Spleen (tissue), 11 donors: Measurements from ENCODE around the gene ARL8B. TPM values are rescaled to one million over a fixed set of nuclear protein-coding genes. Genes with fewer than 3 reads are reported as not detected.
A peak's percentile ranks its signal among the peaks of the same experiment; 100 is the strongest.

Experiments used
- DNase-seq: peaks from one replicate; pipeline ENCODE4 v3.0.0-alpha.2; 2020
- H3K27ac ChIP-seq, 8 donors: fragments of 200-600 bp; sonication (generic) in 7 of 8; 1 replicate in 4 of 8; 2 replicates in 4 of 8; pipeline versions ENCODE4 v1.5.0 to v1.8.0; 2016 to 2021; ENCODE audit warnings: inconsistent platforms in 4 of 8, mild to moderate bottlenecking in 4 of 8, moderate library complexity in 1 of 8
- H3K27me3 ChIP-seq, 7 donors: fragments of 200-600 bp; sonication (generic) in 6 of 7; replicated peaks in 1 of 7; 1 replicate in 4 of 7; 2 replicates in 3 of 7; pipeline versions ENCODE4 v1.5.0 to v1.8.0; 2016 to 2021; ENCODE audit warnings: inconsistent platforms in 3 of 7, mild to moderate bottlenecking in 1 of 7
- H3K36me3 ChIP-seq, 6 donors: fragments of 200-600 bp; sonication (generic) in 5 of 6; 1 replicate in 4 of 6; 2 replicates in 2 of 6; pipeline versions ENCODE4 v1.5.0 to v1.8.0; 2016 to 2021; ENCODE audit warnings: inconsistent platforms in 2 of 6
- H3K4me1 ChIP-seq, 6 donors: fragments of 200-600 bp; sonication (generic) in 5 of 6; 1 replicate in 3 of 6; 2 replicates in 3 of 6; pipeline versions ENCODE4 v1.5.0 to v1.8.0; 2016 to 2021; ENCODE audit warnings: inconsistent platforms in 3 of 6
- H3K4me3 ChIP-seq, 8 donors: fragments of 200-600 bp; sonication (generic) in 7 of 8; 1 replicate in 4 of 8; 2 replicates in 4 of 8; pipeline versions ENCODE4 v1.5.0 to v1.8.0; 2016 to 2021; ENCODE audit warnings: inconsistent platforms in 4 of 8, mild to moderate bottlenecking in 4 of 8, moderate library complexity in 2 of 8
- H3K9me3 ChIP-seq, 8 donors: fragments of 200-600 bp; sonication (generic) in 7 of 8; 1 replicate in 4 of 8; 2 replicates in 4 of 8; pipeline versions ENCODE4 v1.5.0 to v1.8.0; 2016 to 2021; ENCODE audit warnings: inconsistent platforms in 4 of 8
- CTCF ChIP-seq, 11 experiments: fragments of 200-600 bp in 7 of 11; fragments of 450-650 bp in 4 of 11; sonication (generic) in 4 of 11; IDR thresholded peaks in 8 of 11; conservative IDR thresholded peaks in 3 of 11; 1 replicate in 7 of 11; 2 replicates in 4 of 11; pipeline versions ENCODE4 v1.4.0 to v1.8.0; 2016 to 2021; ENCODE audit warnings: antibody characterized with exemption in 11 of 11, inconsistent platforms in 4 of 11, mild to moderate bottlenecking in 1 of 11
- POLR2A ChIP-seq, 3 donors: fragments of 450-650 bp; IDR thresholded peaks; one replicate each; pipeline ENCODE4 v1.5.1; 2017; ENCODE audit warnings: antibody characterized with exemption in 3 of 3, mild to moderate bottlenecking in 1 of 3
- POLR2AphosphoS5 ChIP-seq, 3 donors: sonication (generic); formaldehyde crosslinking; IDR thresholded peaks; one replicate each; pipeline ENCODE4 v1.5.1; 2017; ENCODE audit warnings: antibody characterized with exemption in 3 of 3
- WGBS, 5 donors: extraction: QIAGEN DNeasy Blood & Tissue Kit in 3 of 5; methylation state at CpG; one replicate each; pipeline versions ENCODE4 v1.1.5 to v1.1.7; 2013 to 2018; 5-methylcytosine and 5-hydroxymethylcytosine counted together
- intact Hi-C: fragments of 100-400 bp; cut with DNase I; formaldehyde crosslinking; loops from one replicate; pipeline ENCODE4 v1.15.0; 2023; ENCODE audit warnings: low total_unique reads
- polyA plus RNA-seq, 3 donors: library from polyadenylated mRNA; stranded (reverse); fragments of 200-250 nt; gene quantifications; one replicate each; pipeline ENCODE4 v1.2.1, GENCODE V29; 2013
- total RNA-seq, 7 donors: library from RNA; depleted of rRNA in 3 of 7; stranded (reverse); fragments of >200 nt in 3 of 7; fragmentation: NEBNext Ultra II Directional in 4 of 7; extraction: Animal tissue kit (Norgen Biotek cat#: 25700) in 4 of 7; gene quantifications; one replicate each; pipeline versions ENCODE4 v1.1.0 to v1.2.1, GENCODE V29; 2016 to 2021
- donor health status: healthy with polysubstance abuse.
- donor health status: DM: no; HTN: no; CAD: no; lungs with moderate emphysema.
- donor health status: DM: no; HTN: no; CAD: no.
- donor health status: Bipolar disorder and iron deficiency.
- donor health status: healthy.
- donor health status: DM: no; HTN: no; CAD: no.
- donor health status: DM: yes; HTN: yes; CAD: no.

ARL8B gene
- total and polyA plus RNA-seq, 10 donors: 23.0 to 120 (median 58.9) TPM

GRCh38 chr3:5194801-5195509 lies 72.9 kb downstream of the ARL8B start:
- TF ChIP-seq POLR2A (IDR thresholded peaks at IDR 0.05) (no peak), CTCF (IDR thresholded peaks at IDR 0.05 in 8 of 11, conservative IDR thresholded peaks at IDR 0.05 in 3 of 11) (no peak), POLR2AphosphoS5 (IDR thresholded peaks at IDR 0.05) (no peak)
- no peak for DNase-seq
- intact Hi-C loops: no loop called here
- WGBS, 5 donors: 19 to 38% (median 33%) methylated on average over 2 of the region's 2 CpGs
- peaks cover 0 to 48% (median 5%) of the 10 kb centered on the region in 6 donors for H3K36me3 ChIP-seq
- no peaks in the 10 kb centered on the region for H3K27me3 ChIP-seq
- no peak overlapping the region for H3K4me3 ChIP-seq
- peaks cover 69 to 100% (median 98%) of the 10 kb centered on the region in 6 donors for H3K4me1 ChIP-seq
- no peaks in the 10 kb centered on the region for H3K9me3 ChIP-seq
- H3K27ac ChIP-seq: peak overlapping the region; percentile 38 to 100 (median 79)

DNA sequence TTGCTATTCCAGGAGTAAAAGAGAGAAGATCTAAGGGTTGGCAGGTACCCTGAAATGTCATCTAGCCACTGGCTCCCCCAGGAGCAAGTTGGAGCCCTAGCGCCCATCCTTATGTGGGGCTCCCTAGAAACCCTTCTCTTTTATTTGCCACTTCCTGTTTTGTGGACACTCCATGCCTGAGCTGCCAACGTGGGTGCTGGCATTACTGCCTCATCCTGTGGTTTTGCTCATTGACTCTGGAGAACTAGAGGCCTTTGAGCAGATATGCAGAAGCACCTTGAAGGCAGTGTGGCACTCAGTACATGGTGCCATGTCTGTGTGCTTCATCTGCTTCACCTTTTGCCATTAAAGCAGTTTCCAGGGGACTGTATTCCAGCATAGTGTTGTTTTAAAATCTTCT lies 73.5 kb downstream of the ARL8B start:
- TF ChIP-seq POLR2A (IDR thresholded peaks at IDR 0.05) (no peak), POLR2AphosphoS5 (IDR thresholded peaks at IDR 0.05) (peak in 1 of 3 donors; percentile 71), CTCF (IDR thresholded peaks at IDR 0.05 in 8 of 11, conservative IDR thresholded peaks at IDR 0.05 in 3 of 11) (no peak)
- H3K36me3 ChIP-seq: peaks cover 0 to 54% (median 11%) of the 10 kb centered on the region in 6 donors
- H3K4me3 ChIP-seq: no peak overlapping the region
- 13 to 27% (median 21%) methylated on average over 2 of the region's 2 CpGs for WGBS, 5 donors
- no peak for DNase-seq
- H3K4me1 ChIP-seq: peaks cover 69 to 100% (median 96%) of the 10 kb centered on the region in 6 donors
- intact Hi-C loops: no loop called here
- peak overlapping the region; percentile 1 to 100 (median 79) for H3K27ac ChIP-seq
- H3K27me3 ChIP-seq: no peaks in the 10 kb centered on the region
- H3K9me3 ChIP-seq: no peaks in the 10 kb centered on the region

DNA sequence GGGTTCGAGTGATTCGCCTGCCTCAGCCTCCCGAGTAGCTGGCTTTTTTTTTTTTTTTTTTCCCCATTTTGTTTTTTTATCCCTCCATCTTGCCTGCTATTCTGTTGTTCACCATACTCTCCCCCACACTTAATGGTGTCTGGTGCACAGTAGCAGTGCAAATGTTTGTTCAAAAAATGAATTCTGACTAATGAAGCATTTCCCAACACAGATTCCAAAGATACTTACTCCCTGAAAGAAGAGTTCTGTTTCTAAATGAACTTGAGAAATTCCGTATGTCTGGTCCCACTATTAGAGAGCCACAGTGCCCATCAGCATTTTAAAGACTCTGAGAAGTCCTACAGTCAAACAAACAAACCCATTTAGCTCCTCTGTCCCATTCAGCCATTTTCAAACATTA lies 74.9 kb downstream of the ARL8B start:
- no peaks in the 10 kb centered on the region for H3K27me3 ChIP-seq
- TF ChIP-seq CTCF (IDR thresholded peaks at IDR 0.05 in 8 of 11, conservative IDR thresholded peaks at IDR 0.05 in 3 of 11) (no peak), POLR2A (IDR thresholded peaks at IDR 0.05) (no peak), POLR2AphosphoS5 (IDR thresholded peaks at IDR 0.05) (no peak)
- DNase-seq: no peak
- H3K4me1 ChIP-seq: peaks cover 61 to 89% (median 83%) of the 10 kb centered on the region in 6 donors
- H3K4me3 ChIP-seq: peak overlapping the region in 1 of 8 donors; percentile 33
- intact Hi-C loops: no loop called here
- no peaks in the 10 kb centered on the region for H3K9me3 ChIP-seq
- WGBS, 5 donors: 67 to 85% (median 76%) methylated on average over 4 of the region's 4 CpGs
- peak overlapping the region; percentile 36 to 100 (median 79) for H3K27ac ChIP-seq
- H3K36me3 ChIP-seq: peaks cover 0 to 68% (median 24%) of the 10 kb centered on the region in 6 donors

DNA sequence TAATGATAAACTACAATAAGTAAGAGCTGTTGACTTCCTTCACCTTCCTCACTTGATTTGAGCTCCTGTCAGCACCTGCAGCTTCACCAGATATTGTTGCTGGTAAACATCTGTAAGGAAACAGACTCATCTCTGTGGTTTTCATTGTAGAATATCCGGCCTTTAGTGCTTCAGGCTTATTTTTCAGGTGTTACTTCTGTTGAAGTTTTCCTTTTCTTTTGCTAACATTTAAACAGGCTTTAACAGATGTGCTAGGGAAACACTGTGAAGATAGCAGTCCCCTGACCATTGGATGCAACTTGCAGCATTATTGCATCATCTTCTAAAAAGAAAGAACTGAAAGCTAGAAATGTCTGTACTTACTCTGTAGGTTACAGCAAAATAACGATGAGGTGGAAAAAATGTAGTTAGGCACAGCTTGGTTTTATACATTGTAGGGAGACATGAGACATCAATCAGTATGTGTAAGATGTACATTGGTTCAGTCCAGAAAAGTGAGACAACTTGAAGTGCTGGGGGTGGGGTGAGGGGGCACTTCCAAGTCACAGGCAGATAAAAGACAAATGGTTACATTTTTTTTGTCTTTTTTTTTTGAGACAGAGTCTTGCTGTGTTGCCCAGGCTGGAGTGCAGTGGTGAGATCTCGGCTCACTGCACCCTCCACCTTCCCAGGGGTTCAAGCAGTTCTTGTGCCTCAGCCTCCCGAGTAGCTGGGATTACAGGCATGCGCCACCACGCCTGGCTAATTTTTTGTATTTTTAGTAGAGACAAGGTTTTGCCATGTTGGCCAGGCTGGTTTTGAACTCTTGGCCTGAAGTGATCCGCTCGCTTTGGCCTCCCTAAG lies 75.6 kb downstream of the ARL8B start:
- Histone ChIP-seq H3K4me1 (peaks cover 54 to 82% (median 77%) of the 10 kb centered on the region in 6 donors), H3K27me3 (no peaks in the 10 kb centered on the region), H3K4me3 (peak overlapping the region in 1 of 8 donors; percentile 33), H3K27ac (peak overlapping the region; percentile 36 to 100 (median 79)), H3K36me3 (peaks cover 0 to 75% (median 30%) of the 10 kb centered on the region in 6 donors), H3K9me3 (no peaks in the 10 kb centered on the region)
- DNase-seq: no peak
- 68 to 77% (median 74%) methylated on average over 8 of the region's 8 CpGs for WGBS, 5 donors
- intact Hi-C loops: no loop called here
- TF ChIP-seq POLR2A (IDR thresholded peaks at IDR 0.05): no peak
- TF ChIP-seq POLR2AphosphoS5 (IDR thresholded peaks at IDR 0.05): peak in 1 of 3 donors; percentile 50
